Measurements from ENCODE around the gene NRP1.
A peak's percentile ranks its signal among the peaks of the same experiment; 100 is the strongest.
"Not testable (repeated sequence)": the region's sequence is repeated elsewhere in the genome, so short reads cannot be mapped to it uniquely, and the experiment has no call there.

NRP1 gene

GRCh38 chr10:33235251-33235884 lies 99.1 kb downstream of the NRP1 start:
- no peak for DNase-seq

GRCh38 chr10:33234831-33235237 lies 99.6 kb downstream of the NRP1 start:
- peak; percentile 82 for DNase-seq

GRCh38 chr10:33233635-33234034 lies 100.8 kb downstream of the NRP1 start:
- DNase-seq = peak; percentile 59

- peak; percentile 39 for DNase-seq
Observed at GRCh38 chr10:33233221-33233620, 101.2 kb downstream of the NRP1 start.

GRCh38 chr10:33231621-33232350 lies 102.7 kb downstream of the NRP1 start:
- no peak for DNase-seq

GRCh38 chr10:33229949-33230267 lies 104.6 kb downstream of the NRP1 start:
- no peak for DNase-seq

GRCh38 chr10:33229252-33229948 lies 105.1 kb downstream of the NRP1 start:
- DNase-seq = peak; percentile 67

GRCh38 chr10:33228426-33228825 lies 106.0 kb downstream of the NRP1 start:
- no peak for DNase-seq

GRCh38 chr10:33227489-33227888 lies 107.0 kb downstream of the NRP1 start:
- peak; percentile 41 for DNase-seq

GRCh38 chr10:33224251-33224965 lies 110.1 kb downstream of the NRP1 start:
- DNase-seq = no peak

GRCh38 chr10:33223326-33224000 lies 111.0 kb downstream of the NRP1 start:
- DNase-seq = no peak

GRCh38 chr10:33222304-33222703 lies 112.2 kb downstream of the NRP1 start:
- DNase-seq = not testable (repeated sequence)

- DNase-seq = no peak
Observed at GRCh38 chr10:33217854-33218253, 116.6 kb downstream of the NRP1 start.

GRCh38 chr10:33216661-33217427 lies 117.6 kb downstream of the NRP1 start:
- peak; percentile 87 for DNase-seq

- DNase-seq = peak; percentile 59
Observed at GRCh38 chr10:33215635-33216034, 118.8 kb downstream of the NRP1 start.

GRCh38 chr10:33215154-33215553 lies 119.3 kb downstream of the NRP1 start:
- peak; percentile 86 for DNase-seq

GRCh38 chr10:33214174-33214573 lies 120.3 kb downstream of the NRP1 start:
- DNase-seq = no peak

- peak; percentile 36 for DNase-seq
Observed at GRCh38 chr10:33212061-33212748, 122.3 kb downstream of the NRP1 start.

- DNase-seq = peak; percentile 90
Observed at GRCh38 chr10:33211106-33211878, 123.2 kb downstream of the NRP1 start.

GRCh38 chr10:33209802-33210201 lies 124.7 kb downstream of the NRP1 start:
- DNase-seq = no peak
